Spleen (tissue), 11 donors: ENCODE measurements around the gene CACNA1C. TPM values are rescaled to one million over a fixed set of nuclear protein-coding genes. Genes with fewer than 3 reads are reported as not detected.
A peak's percentile ranks its signal among the peaks of the same experiment; 100 is the strongest.

Source experiments
- DNase-seq: peaks from one replicate; pipeline ENCODE4 v3.0.0-alpha.2; 2020
- H3K27ac ChIP-seq, 8 donors: fragments of 200-600 bp; sonication (generic) in 7 of 8; 1 replicate in 4 of 8; 2 replicates in 4 of 8; pipeline versions ENCODE4 v1.5.0 to v1.8.0; 2016 to 2021; ENCODE audit warnings: inconsistent platforms in 4 of 8, mild to moderate bottlenecking in 4 of 8, moderate library complexity in 1 of 8
- H3K27me3 ChIP-seq, 7 donors: fragments of 200-600 bp; sonication (generic) in 6 of 7; replicated peaks in 1 of 7; 1 replicate in 4 of 7; 2 replicates in 3 of 7; pipeline versions ENCODE4 v1.5.0 to v1.8.0; 2016 to 2021; ENCODE audit warnings: inconsistent platforms in 3 of 7, mild to moderate bottlenecking in 1 of 7
- H3K36me3 ChIP-seq, 6 donors: fragments of 200-600 bp; sonication (generic) in 5 of 6; 1 replicate in 4 of 6; 2 replicates in 2 of 6; pipeline versions ENCODE4 v1.5.0 to v1.8.0; 2016 to 2021; ENCODE audit warnings: inconsistent platforms in 2 of 6
- H3K4me1 ChIP-seq, 6 donors: fragments of 200-600 bp; sonication (generic) in 5 of 6; 1 replicate in 3 of 6; 2 replicates in 3 of 6; pipeline versions ENCODE4 v1.5.0 to v1.8.0; 2016 to 2021; ENCODE audit warnings: inconsistent platforms in 3 of 6
- H3K4me3 ChIP-seq, 8 donors: fragments of 200-600 bp; sonication (generic) in 7 of 8; 1 replicate in 4 of 8; 2 replicates in 4 of 8; pipeline versions ENCODE4 v1.5.0 to v1.8.0; 2016 to 2021; ENCODE audit warnings: inconsistent platforms in 4 of 8, mild to moderate bottlenecking in 4 of 8, moderate library complexity in 2 of 8
- H3K9me3 ChIP-seq, 8 donors: fragments of 200-600 bp; sonication (generic) in 7 of 8; 1 replicate in 4 of 8; 2 replicates in 4 of 8; pipeline versions ENCODE4 v1.5.0 to v1.8.0; 2016 to 2021; ENCODE audit warnings: inconsistent platforms in 4 of 8
- POLR2A ChIP-seq, 3 donors: fragments of 450-650 bp; IDR thresholded peaks; one replicate each; pipeline ENCODE4 v1.5.1; 2017; ENCODE audit warnings: antibody characterized with exemption in 3 of 3, mild to moderate bottlenecking in 1 of 3
- POLR2AphosphoS5 ChIP-seq, 3 donors: sonication (generic); formaldehyde crosslinking; IDR thresholded peaks; one replicate each; pipeline ENCODE4 v1.5.1; 2017; ENCODE audit warnings: antibody characterized with exemption in 3 of 3
- WGBS, 5 donors: extraction: QIAGEN DNeasy Blood & Tissue Kit in 3 of 5; methylation state at CpG; one replicate each; pipeline versions ENCODE4 v1.1.5 to v1.1.7; 2013 to 2018; 5-methylcytosine and 5-hydroxymethylcytosine counted together
- intact Hi-C: fragments of 100-400 bp; cut with DNase I; formaldehyde crosslinking; loops from one replicate; pipeline ENCODE4 v1.15.0; 2023; ENCODE audit warnings: low total_unique reads
- polyA plus RNA-seq, 3 donors: library from polyadenylated mRNA; stranded (reverse); fragments of 200-250 nt; gene quantifications; one replicate each; pipeline ENCODE4 v1.2.1, GENCODE V29; 2013
- total RNA-seq, 7 donors: library from RNA; depleted of rRNA in 3 of 7; stranded (reverse); fragments of >200 nt in 3 of 7; fragmentation: NEBNext Ultra II Directional in 4 of 7; extraction: Animal tissue kit (Norgen Biotek cat#: 25700) in 4 of 7; gene quantifications; one replicate each; pipeline versions ENCODE4 v1.1.0 to v1.2.1, GENCODE V29; 2016 to 2021
- TF ChIP-seq, protein P1 (sequence below), 11 experiments: fragments of 200-600 bp in 7 of 11; fragments of 450-650 bp in 4 of 11; sonication (generic) in 4 of 11; IDR thresholded peaks in 8 of 11; conservative IDR thresholded peaks in 3 of 11; 1 replicate in 7 of 11; 2 replicates in 4 of 11; pipeline versions ENCODE4 v1.4.0 to v1.8.0; 2016 to 2021; ENCODE audit warnings: antibody characterized with exemption in 11 of 11, inconsistent platforms in 4 of 11, mild to moderate bottlenecking in 1 of 11
- donor health status: healthy with polysubstance abuse.
- donor health status: DM: no; HTN: no; CAD: no; lungs with moderate emphysema.
- donor health status: DM: no; HTN: no; CAD: no.
- donor health status: Bipolar disorder and iron deficiency.
- donor health status: healthy.
- donor health status: DM: no; HTN: no; CAD: no.
- donor health status: DM: yes; HTN: yes; CAD: no.

CACNA1C gene
- total and polyA plus RNA-seq, 10 donors: 0.67 to 27.6 (median 18.4) TPM

DNA sequence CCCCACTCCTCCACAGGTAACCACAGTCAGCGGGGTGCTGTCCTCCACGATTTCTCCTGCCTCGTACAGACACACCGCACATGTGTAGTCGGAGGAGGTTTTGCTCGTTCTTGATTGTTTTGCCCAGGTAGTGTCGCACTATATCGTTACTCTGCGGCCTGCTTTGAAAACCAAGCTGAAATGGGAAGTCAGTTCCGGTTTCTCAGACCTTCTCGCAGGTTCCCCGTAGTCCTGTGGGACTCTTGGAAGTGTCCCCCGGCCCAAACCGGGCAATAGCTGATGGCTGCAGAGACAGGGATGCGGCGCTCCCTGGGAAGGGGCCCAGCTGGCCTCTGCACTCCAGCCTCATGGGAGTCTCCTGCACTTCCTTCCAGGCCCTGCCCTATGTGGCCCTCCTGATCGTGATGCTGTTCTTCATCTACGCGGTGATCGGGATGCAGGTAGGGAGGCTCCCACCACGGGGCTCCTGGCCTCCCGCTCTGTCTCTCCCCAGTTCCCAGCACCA is 600.7 kb downstream of the CACNA1C start:
- Histone ChIP-seq H3K27me3 (peaks cover 0 to 7% (median 0%) of the 10 kb centered on the region in 7 donors), H3K36me3 (peaks cover 0 to 33% (median 0%) of the 10 kb centered on the region in 6 donors), H3K9me3 (no peaks in the 10 kb centered on the region), H3K27ac (no peak overlapping the region), H3K4me1 (no peaks in the 10 kb centered on the region), H3K4me3 (no peak overlapping the region)
- TF ChIP-seq, protein P1, sequence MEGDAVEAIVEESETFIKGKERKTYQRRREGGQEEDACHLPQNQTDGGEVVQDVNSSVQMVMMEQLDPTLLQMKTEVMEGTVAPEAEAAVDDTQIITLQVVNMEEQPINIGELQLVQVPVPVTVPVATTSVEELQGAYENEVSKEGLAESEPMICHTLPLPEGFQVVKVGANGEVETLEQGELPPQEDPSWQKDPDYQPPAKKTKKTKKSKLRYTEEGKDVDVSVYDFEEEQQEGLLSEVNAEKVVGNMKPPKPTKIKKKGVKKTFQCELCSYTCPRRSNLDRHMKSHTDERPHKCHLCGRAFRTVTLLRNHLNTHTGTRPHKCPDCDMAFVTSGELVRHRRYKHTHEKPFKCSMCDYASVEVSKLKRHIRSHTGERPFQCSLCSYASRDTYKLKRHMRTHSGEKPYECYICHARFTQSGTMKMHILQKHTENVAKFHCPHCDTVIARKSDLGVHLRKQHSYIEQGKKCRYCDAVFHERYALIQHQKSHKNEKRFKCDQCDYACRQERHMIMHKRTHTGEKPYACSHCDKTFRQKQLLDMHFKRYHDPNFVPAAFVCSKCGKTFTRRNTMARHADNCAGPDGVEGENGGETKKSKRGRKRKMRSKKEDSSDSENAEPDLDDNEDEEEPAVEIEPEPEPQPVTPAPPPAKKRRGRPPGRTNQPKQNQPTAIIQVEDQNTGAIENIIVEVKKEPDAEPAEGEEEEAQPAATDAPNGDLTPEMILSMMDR (IDR thresholded peaks at IDR 0.05 in 8 of 11, conservative IDR thresholded peaks at IDR 0.05 in 3 of 11): no peak
- TF ChIP-seq POLR2AphosphoS5 (IDR thresholded peaks at IDR 0.05): no peak
- no peak for TF ChIP-seq POLR2A (IDR thresholded peaks at IDR 0.05)
- peak; percentile 27 for DNase-seq
- intact Hi-C loops: no loop called here
- WGBS, 5 donors: 91 to 93% (median 92%) methylated on average over 20 to 22 of the region's 22 CpGs

DNA sequence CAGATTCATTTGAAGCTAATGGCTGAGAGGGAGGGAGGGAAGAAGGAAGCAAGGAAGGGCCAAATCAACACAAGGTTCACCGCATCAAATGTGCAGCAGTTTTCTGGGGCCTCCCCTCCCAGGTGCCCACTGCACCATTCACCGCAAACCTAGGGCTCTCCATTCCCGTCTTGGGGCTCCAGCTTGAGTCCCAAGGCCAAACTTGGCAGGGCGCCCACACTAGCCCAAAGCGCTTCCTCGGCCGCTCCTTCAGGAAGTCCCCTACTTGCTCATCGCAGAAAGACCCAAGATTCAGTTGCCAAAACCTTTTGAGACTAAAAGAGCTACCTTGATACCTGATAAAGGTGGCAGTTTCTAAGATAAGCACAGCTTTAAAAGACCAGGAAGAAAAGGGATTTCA is 601.5 kb downstream of the CACNA1C start:
- intact Hi-C loops: no loop called here
- peak; percentile 41 for DNase-seq
- peaks cover 0 to 33% (median 0%) of the 10 kb centered on the region in 6 donors for H3K36me3 ChIP-seq
- TF ChIP-seq POLR2AphosphoS5 (IDR thresholded peaks at IDR 0.05): no peak
- TF ChIP-seq, protein P1 (IDR thresholded peaks at IDR 0.05 in 8 of 11, conservative IDR thresholded peaks at IDR 0.05 in 3 of 11): no peak
- no peak for TF ChIP-seq POLR2A (IDR thresholded peaks at IDR 0.05)
- H3K4me1 ChIP-seq: no peaks in the 10 kb centered on the region
- 57 to 79% (median 74%) methylated on average over 8 of the region's 8 CpGs for WGBS, 5 donors
- H3K4me3 ChIP-seq: no peak overlapping the region
- H3K27me3 ChIP-seq: peaks cover 0 to 7% (median 0%) of the 10 kb centered on the region in 7 donors
- no peaks in the 10 kb centered on the region for H3K9me3 ChIP-seq
- H3K27ac ChIP-seq: no peak overlapping the region

DNA sequence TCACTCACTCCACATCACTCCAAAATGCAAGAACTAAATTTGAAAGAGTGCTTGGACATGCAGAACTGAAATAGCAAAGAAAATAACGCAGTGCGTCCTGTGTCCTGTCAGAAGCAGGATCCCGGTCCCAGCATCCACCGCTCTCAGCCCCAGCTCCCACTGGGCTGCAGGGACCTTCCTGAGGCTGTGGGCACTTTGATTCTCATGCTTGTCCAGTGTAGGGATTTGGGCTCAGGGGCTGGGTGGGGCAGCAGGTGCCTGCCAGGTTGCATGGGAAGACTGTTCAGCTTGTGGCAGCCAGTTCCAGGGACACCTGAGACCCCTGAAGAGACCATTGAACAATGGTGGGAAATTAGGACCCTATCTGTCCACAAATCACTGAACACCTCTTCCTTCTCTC is 602.0 kb downstream of the CACNA1C start:
- Histone ChIP-seq H3K4me1 (no peaks in the 10 kb centered on the region), H3K27ac (no peak overlapping the region), H3K9me3 (no peaks in the 10 kb centered on the region), H3K36me3 (peaks cover 0 to 33% (median 0%) of the 10 kb centered on the region in 6 donors), H3K27me3 (peaks cover 0 to 7% (median 0%) of the 10 kb centered on the region in 7 donors), H3K4me3 (no peak overlapping the region)
- peak; percentile 18 for DNase-seq
- 62 to 71% (median 65%) methylated on average over 4 of the region's 4 CpGs for WGBS, 5 donors
- intact Hi-C loops: no loop called here
- no peak for TF ChIP-seq POLR2AphosphoS5 (IDR thresholded peaks at IDR 0.05)
- TF ChIP-seq POLR2A (IDR thresholded peaks at IDR 0.05): no peak
- TF ChIP-seq, protein P1 (IDR thresholded peaks at IDR 0.05 in 8 of 11, conservative IDR thresholded peaks at IDR 0.05 in 3 of 11): no peak

DNA sequence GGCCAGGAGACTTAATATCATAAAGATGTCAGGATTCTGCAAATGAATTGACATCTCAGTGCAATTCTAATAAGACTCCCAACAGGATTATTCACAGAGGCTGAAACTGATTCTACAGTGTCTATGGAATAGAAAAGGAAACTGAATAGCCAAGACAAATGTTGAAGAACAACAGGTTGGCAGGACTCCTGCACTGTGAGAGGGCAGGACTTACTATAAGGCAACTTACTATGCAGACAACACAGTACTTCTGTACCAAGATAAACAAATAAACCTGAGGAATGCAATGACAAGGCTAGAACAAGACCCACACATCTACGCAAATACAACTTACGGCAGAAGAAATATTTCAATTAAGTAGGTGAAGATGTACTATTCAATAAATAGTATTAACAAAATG is 609.7 kb downstream of the CACNA1C start:
- Histone ChIP-seq H3K36me3 (peaks cover 0 to 26% (median 0%) of the 10 kb centered on the region in 6 donors), H3K9me3 (no peaks in the 10 kb centered on the region), H3K4me1 (no peaks in the 10 kb centered on the region), H3K27ac (no peak overlapping the region), H3K4me3 (no peak overlapping the region), H3K27me3 (no peaks in the 10 kb centered on the region)
- TF ChIP-seq, protein P1 (IDR thresholded peaks at IDR 0.05 in 8 of 11, conservative IDR thresholded peaks at IDR 0.05 in 3 of 11): no peak
- TF ChIP-seq POLR2AphosphoS5 (IDR thresholded peaks at IDR 0.05) (no peak), POLR2A (IDR thresholded peaks at IDR 0.05) (no peak)
- DNase-seq: no peak
- intact Hi-C loops: no loop called here
- 91 to 100% (median 98%) methylated on average over 2 of the region's 2 CpGs for WGBS, 5 donors
